ENCODE measurements around the gene PLA2G4D.

GRCh38 chr15:42139596-42139995 lies 45.2 kb upstream of the PLA2G4D start:
- TF ChIP-seq CTCF (conservative IDR thresholded peaks at IDR 0.05; ENCODE audit: low read depth in 2 of 2) (no peak), CREB1 (CRISPR knock-in tag; IDR thresholded peaks at IDR 0.05; ENCODE audit: low read depth) (no peak)
